Activated T-helper 1 cell treated with Interleukin-2 at 50 U/mL for 16 hours (primary cell): Measurements from ENCODE around the gene CBX1.
A peak's percentile ranks its signal among the peaks of the same experiment; 100 is the strongest.

Experiments used
- DNase-seq: peaks from one replicate; pipeline ENCODE4 v3.0.0-alpha.2; 2020; ENCODE audit warnings: low read depth

CBX1 gene

GRCh38 chr17:48025904-48026501 lies 75.3 kb downstream of the CBX1 start:
- no peak for DNase-seq

GRCh38 chr17:48025040-48025903 lies 76.0 kb downstream of the CBX1 start:
- DNase-seq, result peak; percentile 96

GRCh38 chr17:48024149-48025039 lies 76.9 kb downstream of the CBX1 start:
- DNase-seq, result peak; percentile 20

- DNase-seq, result peak; percentile 19
These were observed 77.7 kb downstream of the CBX1 start for GRCh38 chr17:48023400-48024148.

- no peak for DNase-seq
These were observed 78.4 kb downstream of the CBX1 start for GRCh38 chr17:48022901-48023300.

GRCh38 chr17:48021934-48022333 lies 79.3 kb downstream of the CBX1 start:
- DNase-seq, result no peak
